ENCODE data around the gene CHTOP.
"Not testable (repeated sequence)": the region's sequence is repeated elsewhere in the genome, so short reads cannot be mapped to it uniquely, and the experiment has no call there.

Gene CHTOP

GRCh38 chr1:153636312-153636711 lies 2.4 kb downstream of the CHTOP start:
- no peak for DNase-seq

- DNase-seq = no peak
These were observed 4.4 kb downstream of the CHTOP start for GRCh38 chr1:153638261-153638660.

- no peak for DNase-seq
These were observed 5.4 kb downstream of the CHTOP start for GRCh38 chr1:153639280-153639679.

- not testable (repeated sequence) for DNase-seq
These were observed 6.3 kb downstream of the CHTOP start for GRCh38 chr1:153640213-153640612.

GRCh38 chr1:153640861-153641260 lies 7.0 kb downstream of the CHTOP start:
- DNase-seq = no peak

- DNase-seq = no peak
These were observed 8.3 kb downstream of the CHTOP start for GRCh38 chr1:153642161-153642560.

- no peak for DNase-seq
These were observed 9.2 kb downstream of the CHTOP start for GRCh38 chr1:153643100-153643499.

GRCh38 chr1:153643816-153644215 lies 9.9 kb downstream of the CHTOP start:
- DNase-seq = no peak

- DNase-seq = peak; percentile 78
These were observed 12.9 kb downstream of the CHTOP start for GRCh38 chr1:153646672-153647345.

- no peak for DNase-seq
These were observed 13.5 kb downstream of the CHTOP start for GRCh38 chr1:153647346-153647714.

GRCh38 chr1:153648000-153648643 lies 14.3 kb downstream of the CHTOP start:
- no peak for DNase-seq

GRCh38 chr1:153649137-153649862 lies 15.4 kb downstream of the CHTOP start:
- no peak for DNase-seq

GRCh38 chr1:153649863-153650235 lies 16.0 kb downstream of the CHTOP start:
- DNase-seq = no peak

- no peak for DNase-seq
These were observed 17.9 kb downstream of the CHTOP start for GRCh38 chr1:153651771-153652170.

GRCh38 chr1:153652805-153653500 lies 19.1 kb downstream of the CHTOP start:
- DNase-seq = peak; percentile 16

GRCh38 chr1:153655333-153655732 lies 21.5 kb downstream of the CHTOP start:
- DNase-seq = no peak

GRCh38 chr1:153658400-153659174 lies 24.7 kb downstream of the CHTOP start, which contains the start of gene SNAPIN:
TSS of gene SNAPIN (plus strand) at chr1:153658703. CDS start at chr1:153658744, 41 bp downstream.
- peak; percentile 86 for DNase-seq

- DNase-seq = no peak
These were observed 25.3 kb downstream of the CHTOP start for GRCh38 chr1:153659175-153659534.

- DNase-seq = no peak
These were observed 25.8 kb downstream of the CHTOP start for GRCh38 chr1:153659656-153660055.

- DNase-seq = no peak
These were observed 27.3 kb downstream of the CHTOP start for GRCh38 chr1:153661111-153661708.

- no peak for DNase-seq
These were observed 28.4 kb downstream of the CHTOP start for GRCh38 chr1:153662269-153662668.

GRCh38 chr1:153663211-153663610 lies 29.3 kb downstream of the CHTOP start:
- DNase-seq = peak; percentile 69
